Activated naive CD4-positive, alpha-beta T cell treated with anti-CD3 and anti-CD28 coated beads for 36 hours (primary cell): ENCODE measurements around the gene TMEM125. TPM values are rescaled to one million over a fixed set of nuclear protein-coding genes. Genes with fewer than 3 reads are reported as not detected.

Source experiments
- CTCF ChIA-PET: fragments of 350-600 bp; sonication (Branson Sonifier 250); formaldehyde crosslinking; loops from one replicate; lab custom pipeline; 2021; ENCODE audit warnings: antibody characterized with exemption; lab: Charles Lee
- DNase-seq: peaks from one replicate; pipeline ENCODE4 v3.0.0-alpha.2; 2020
- H3K27ac Mint-ChIP-seq: one replicate; pipeline ENCODE4 v1.8.0; 2021; ENCODE audit warnings: mild to moderate bottlenecking, mixed read lengths
- H3K27me3 Mint-ChIP-seq: one replicate; pipeline ENCODE4 v1.8.0; 2021; ENCODE audit warnings: low read depth, mixed read lengths
- H3K36me3 Mint-ChIP-seq: one replicate; pipeline ENCODE4 v1.8.0; 2021; ENCODE audit warnings: low read depth, mixed read lengths
- H3K4me1 Mint-ChIP-seq: one replicate; pipeline ENCODE4 v1.8.0; 2021; ENCODE audit warnings: low read depth, mixed read lengths
- H3K4me3 Mint-ChIP-seq: one replicate; pipeline ENCODE4 v1.8.0; 2021; ENCODE audit warnings: mild to moderate bottlenecking, moderate library complexity, mixed read lengths
- H3K9me3 Mint-ChIP-seq: one replicate; pipeline ENCODE4 v1.8.0; 2021; ENCODE audit warnings: mixed read lengths
- intact Hi-C: fragments of 100-400 bp; cut with micrococcal nuclease; formaldehyde crosslinking; loops from one replicate; pipeline ENCODE4 v1.15.1; 2023
- total RNA-seq, 2 experiments: library from RNA; stranded (reverse); gene quantifications; one replicate each; pipeline ENCODE4 v1.2.3, GENCODE V29; 2021

TMEM125 gene
- total RNA-seq, 2 experiments from 2014 or later = 0.21 TPM; not detected in 1

GRCh38 chr1:43279161-43279560 is 9.4 kb downstream of the TMEM125 start:
- Mint-ChIP-seq H3K9me3 (peaks cover 4% of the 10 kb centered on the region), H3K4me1 (peaks cover 10% of the 10 kb centered on the region), H3K36me3 (peaks cover 2% of the 10 kb centered on the region), H3K4me3 (no peak overlapping the region), H3K27ac (no peak overlapping the region), H3K27me3 (no peaks in the 10 kb centered on the region)
- no peak for DNase-seq
- intact Hi-C loops = no loop called here
- CTCF ChIA-PET = no interaction called here

DNA sequence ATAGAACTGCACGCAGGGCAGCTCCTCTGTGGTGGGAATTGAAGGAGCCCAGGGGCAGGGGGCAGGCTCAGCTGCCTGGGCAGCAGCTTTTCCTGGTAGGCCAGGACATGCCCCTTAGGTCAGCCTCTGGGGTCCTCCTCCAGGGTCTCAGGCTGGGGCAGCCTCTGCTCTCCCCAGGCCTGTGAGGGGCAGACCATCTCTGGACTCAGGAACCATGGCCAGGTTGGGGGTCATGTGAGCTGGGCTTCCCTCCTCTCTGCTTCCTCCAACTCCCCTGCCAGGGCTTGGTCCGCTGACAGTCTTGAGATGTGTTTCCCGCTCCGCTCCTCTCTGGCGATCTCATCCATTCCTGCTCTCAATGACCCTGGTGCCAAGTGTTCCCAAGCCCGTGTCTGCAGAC is 9.9 kb downstream of the TMEM125 start:
- Mint-ChIP-seq H3K9me3 (peaks cover 2% of the 10 kb centered on the region), H3K4me3 (no peak overlapping the region), H3K27ac (no peak overlapping the region), H3K27me3 (no peaks in the 10 kb centered on the region), H3K36me3 (no peaks in the 10 kb centered on the region), H3K4me1 (peaks cover 5% of the 10 kb centered on the region)
- intact Hi-C loops = no loop called here
- no peak for DNase-seq
- CTCF ChIA-PET = no interaction called here

GRCh38 chr1:43280692-43281091 is 10.9 kb downstream of the TMEM125 start:
- H3K27ac Mint-ChIP-seq = no peak overlapping the region
- no peaks in the 10 kb centered on the region for H3K36me3 Mint-ChIP-seq
- H3K27me3 Mint-ChIP-seq = no peaks in the 10 kb centered on the region
- no peaks in the 10 kb centered on the region for H3K4me1 Mint-ChIP-seq
- CTCF ChIA-PET = interaction anchor here (0.6 kb wide), 1 partner anchor 247 kb away, joined by 7 read pairs; no protein-coding TSS in a partner anchor
- no peaks in the 10 kb centered on the region for H3K9me3 Mint-ChIP-seq
- no peak overlapping the region for H3K4me3 Mint-ChIP-seq
- no peak for DNase-seq
- intact Hi-C loops = no loop called here

DNA sequence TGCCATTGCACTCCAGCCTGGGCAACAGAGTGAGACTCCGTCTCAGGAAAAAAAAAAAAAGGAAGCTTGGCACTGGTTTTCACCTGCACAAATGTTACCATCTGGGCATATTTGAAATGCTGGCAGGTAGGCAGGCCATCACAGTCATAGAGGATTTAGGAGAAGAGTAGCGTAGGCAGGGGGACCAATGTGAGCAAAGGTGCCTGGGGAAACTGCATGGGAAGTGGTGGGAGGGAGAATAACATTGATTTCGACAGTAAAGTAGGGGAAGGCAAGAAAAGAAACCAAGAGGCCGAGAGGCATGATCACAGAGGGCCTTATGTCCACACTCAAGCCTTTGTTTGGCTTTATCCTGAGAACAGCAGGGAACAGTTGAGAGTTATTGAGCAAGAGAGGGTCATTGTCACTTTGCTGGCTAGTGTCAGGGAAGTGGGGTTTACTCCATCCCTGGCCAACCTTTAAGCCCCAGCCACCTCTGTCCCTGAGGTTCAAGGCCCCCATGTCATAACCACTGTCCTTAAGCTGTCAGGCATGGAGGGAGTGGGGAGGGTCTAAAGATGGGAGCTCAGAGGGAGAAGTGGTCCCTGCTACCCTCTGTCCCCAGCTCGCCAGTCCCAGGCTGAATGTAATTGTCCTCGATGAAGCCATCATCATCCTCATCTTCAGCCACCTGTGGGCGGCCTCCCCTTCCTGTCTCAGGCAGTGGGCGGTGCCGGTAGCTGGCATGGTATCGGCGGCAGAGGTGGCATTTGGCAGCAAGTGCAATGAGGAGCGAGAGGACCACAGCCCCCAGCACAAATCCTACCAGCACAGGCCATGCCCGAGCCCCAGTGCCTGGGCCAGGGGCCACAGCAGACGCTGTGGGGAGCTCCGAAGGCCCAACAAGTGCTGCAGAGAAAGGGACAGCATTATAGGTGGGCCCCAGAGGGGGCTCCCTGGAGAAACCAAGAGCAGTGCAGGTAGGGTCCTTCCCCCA is 12.7 kb downstream of the TMEM125 start:
- no peak for DNase-seq
- H3K27ac Mint-ChIP-seq = no peak overlapping the region
- no peaks in the 10 kb centered on the region for H3K9me3 Mint-ChIP-seq
- no peaks in the 10 kb centered on the region for H3K4me1 Mint-ChIP-seq
- H3K27me3 Mint-ChIP-seq = no peaks in the 10 kb centered on the region
- intact Hi-C loops = no loop called here
- CTCF ChIA-PET = no interaction called here
- H3K4me3 Mint-ChIP-seq = no peak overlapping the region
- no peaks in the 10 kb centered on the region for H3K36me3 Mint-ChIP-seq

DNA sequence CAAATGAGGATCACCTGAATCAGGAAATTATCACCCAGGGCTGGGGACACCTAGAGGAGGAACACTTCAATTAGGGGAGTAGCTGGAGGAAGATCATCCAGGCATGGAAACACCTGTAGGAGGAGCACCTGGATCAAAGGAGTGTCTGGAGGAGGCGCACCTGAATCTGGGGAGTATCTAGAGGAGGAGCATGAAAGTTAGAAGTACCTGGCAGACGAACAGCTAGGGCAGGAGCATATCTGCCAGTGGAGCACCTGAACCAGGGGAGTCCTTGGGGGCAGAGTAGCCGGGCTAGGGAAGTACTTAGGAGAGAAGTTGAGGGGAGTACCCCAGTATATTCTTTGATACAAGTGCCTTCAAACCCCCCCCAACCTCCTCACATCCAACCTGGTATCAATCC is 14.3 kb downstream of the TMEM125 start:
- no peaks in the 10 kb centered on the region for H3K36me3 Mint-ChIP-seq
- H3K27ac Mint-ChIP-seq = no peak overlapping the region
- intact Hi-C loops = no loop called here
- no peak overlapping the region for H3K4me3 Mint-ChIP-seq
- CTCF ChIA-PET = interaction anchor here (0.6 kb wide), 1 partner anchor 191 kb away, joined by 3 read pairs; no protein-coding TSS in a partner anchor
- H3K9me3 Mint-ChIP-seq = no peaks in the 10 kb centered on the region
- DNase-seq = no peak
- no peaks in the 10 kb centered on the region for H3K4me1 Mint-ChIP-seq
- no peaks in the 10 kb centered on the region for H3K27me3 Mint-ChIP-seq

- no peaks in the 10 kb centered on the region for H3K27me3 Mint-ChIP-seq
- intact Hi-C loops = no loop called here
- H3K4me1 Mint-ChIP-seq = no peaks in the 10 kb centered on the region
- CTCF ChIA-PET = no interaction called here
- no peak overlapping the region for H3K27ac Mint-ChIP-seq
- no peak for DNase-seq
- H3K9me3 Mint-ChIP-seq = no peaks in the 10 kb centered on the region
- no peak overlapping the region for H3K4me3 Mint-ChIP-seq
- H3K36me3 Mint-ChIP-seq = no peaks in the 10 kb centered on the region
Observed at GRCh38 chr1:43284546-43285110, 14.8 kb downstream of the TMEM125 start.

DNA sequence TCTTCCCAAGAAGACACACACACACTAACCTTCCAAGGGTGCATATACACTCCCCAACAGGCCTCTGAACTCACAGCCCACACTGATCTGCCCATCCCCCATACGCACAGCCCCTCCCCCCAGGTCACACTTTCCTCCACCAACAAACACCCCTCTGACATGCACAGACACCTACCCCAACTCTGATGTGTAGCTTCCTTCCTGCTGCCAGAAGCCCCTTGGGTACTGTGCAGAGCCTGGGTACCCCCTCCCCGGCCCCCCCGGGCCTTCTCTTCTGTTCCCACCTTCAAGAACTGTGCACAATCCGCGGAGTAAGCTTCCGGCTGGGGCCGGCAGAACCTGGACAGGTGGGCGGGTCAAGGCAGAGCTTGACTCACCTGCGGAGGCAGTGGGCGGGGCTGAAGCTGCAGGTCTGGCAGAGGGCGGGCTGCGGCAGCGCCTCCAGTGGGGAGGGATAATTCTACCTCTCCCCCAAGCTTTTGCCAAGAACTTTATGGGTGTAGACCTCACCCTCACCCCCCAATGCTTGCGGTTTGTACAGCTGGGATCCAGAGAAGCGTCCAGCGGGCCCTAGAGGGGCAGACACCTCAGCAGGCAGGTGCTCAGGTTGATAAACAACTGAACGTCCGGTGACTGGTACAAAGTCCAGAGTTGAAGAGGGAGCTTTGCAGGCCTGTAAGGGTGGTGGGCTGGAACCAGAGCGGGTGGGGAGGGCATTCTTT is 15.6 kb downstream of the TMEM125 start, which contains the start of gene C1orf210:
Gene C1orf210, minus strand, starts transcription at position 313 of the 722 bp plus-strand sequence. CDS start 2,311 bp downstream, outside the sequence.
- CTCF ChIA-PET = no interaction called here
- DNase-seq = no peak
- intact Hi-C loops = no loop called here
- Mint-ChIP-seq H3K9me3 (no peaks in the 10 kb centered on the region), H3K4me3 (no peak within 1 kb of the TSS), H3K27me3 (no peaks in the 10 kb centered on the region), H3K4me1 (no peaks in the 10 kb centered on the region), H3K36me3 (no peaks in the 10 kb centered on the region), H3K27ac (no peak within 1 kb of the TSS)

GRCh38 chr1:43286115-43286514 is 16.3 kb downstream of the TMEM125 start:
- no peak for DNase-seq
- Mint-ChIP-seq H3K4me3 (no peak overlapping the region), H3K4me1 (no peaks in the 10 kb centered on the region), H3K27ac (no peak overlapping the region), H3K27me3 (no peaks in the 10 kb centered on the region), H3K9me3 (no peaks in the 10 kb centered on the region), H3K36me3 (no peaks in the 10 kb centered on the region)
- intact Hi-C loops = no loop called here
- CTCF ChIA-PET = no interaction called here

DNA sequence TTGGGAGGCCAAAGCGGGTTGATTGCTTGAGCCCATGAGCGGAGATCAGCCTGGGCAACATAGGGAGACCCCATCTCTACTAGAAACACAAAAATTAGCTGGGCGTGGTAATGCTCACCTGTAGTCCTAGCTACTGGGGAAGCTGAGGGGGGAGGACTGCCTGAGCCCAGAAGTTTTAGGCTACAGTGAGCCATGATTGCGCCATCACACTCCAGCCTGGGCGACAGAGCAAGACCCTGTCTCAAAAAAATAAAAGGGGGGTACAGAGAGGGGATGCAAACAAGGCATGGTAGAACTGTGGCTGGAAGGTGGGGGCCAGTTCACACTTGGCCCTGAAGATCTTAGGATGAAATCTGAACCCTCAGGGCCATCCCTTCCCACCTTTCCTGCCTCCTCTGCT is 16.8 kb downstream of the TMEM125 start:
- no peaks in the 10 kb centered on the region for H3K4me1 Mint-ChIP-seq
- H3K27me3 Mint-ChIP-seq = no peaks in the 10 kb centered on the region
- CTCF ChIA-PET = no interaction called here
- H3K27ac Mint-ChIP-seq = no peak overlapping the region
- intact Hi-C loops = no loop called here
- DNase-seq = no peak
- H3K9me3 Mint-ChIP-seq = no peaks in the 10 kb centered on the region
- no peak overlapping the region for H3K4me3 Mint-ChIP-seq
- no peaks in the 10 kb centered on the region for H3K36me3 Mint-ChIP-seq

DNA sequence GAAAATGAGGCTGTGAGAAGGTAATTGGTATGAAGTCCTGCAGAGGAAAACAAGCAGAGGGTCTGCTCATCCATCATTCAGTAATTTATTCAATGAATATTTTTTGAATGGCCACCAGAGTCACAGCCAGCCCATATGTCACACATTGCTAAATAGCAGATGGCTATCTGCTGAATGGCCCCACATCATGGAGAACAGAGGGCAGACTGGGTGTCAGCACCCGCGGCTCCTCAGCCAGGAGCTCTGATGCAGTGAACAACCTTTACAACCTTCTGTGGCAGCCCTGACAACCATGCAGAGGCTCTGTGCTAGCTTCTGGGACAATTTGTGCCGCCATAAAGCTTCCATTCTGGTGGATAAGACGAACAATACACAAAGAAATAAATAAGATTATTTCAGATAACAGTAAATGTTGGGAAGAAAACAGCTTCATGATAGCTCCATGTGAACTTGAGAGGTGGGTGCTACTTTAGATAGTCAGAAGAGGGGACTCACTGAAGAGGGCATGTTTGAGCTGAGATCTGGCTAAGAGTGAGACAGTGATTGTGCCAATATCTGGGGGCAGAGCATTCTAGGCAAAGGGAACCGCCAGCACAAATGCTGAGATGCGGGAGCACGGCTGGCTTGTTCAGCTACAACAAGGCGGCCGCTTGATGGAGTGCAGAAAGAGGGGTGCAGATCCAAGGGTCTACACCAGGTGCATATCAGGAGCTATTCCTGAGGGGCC is 18.4 kb downstream of the TMEM125 start:
- intact Hi-C loops = no loop called here
- CTCF ChIA-PET = interaction anchor here (1.6 kb wide), 1 partner anchor 61 kb away, joined by 4 read pairs; no protein-coding TSS in a partner anchor
- H3K27ac Mint-ChIP-seq = no peak overlapping the region
- H3K9me3 Mint-ChIP-seq = no peaks in the 10 kb centered on the region
- H3K27me3 Mint-ChIP-seq = no peaks in the 10 kb centered on the region
- H3K4me1 Mint-ChIP-seq = no peaks in the 10 kb centered on the region
- no peak for DNase-seq
- H3K36me3 Mint-ChIP-seq = no peaks in the 10 kb centered on the region
- no peak overlapping the region for H3K4me3 Mint-ChIP-seq

GRCh38 chr1:43288785-43289706 is 19.3 kb downstream of the TMEM125 start:
- no peak for DNase-seq
- intact Hi-C loops = no loop called here
- Mint-ChIP-seq H3K4me3 (no peak overlapping the region), H3K27ac (no peak overlapping the region), H3K27me3 (no peaks in the 10 kb centered on the region), H3K36me3 (no peaks in the 10 kb centered on the region), H3K9me3 (no peaks in the 10 kb centered on the region), H3K4me1 (no peaks in the 10 kb centered on the region)
- CTCF ChIA-PET = interaction anchor here (1.6 kb wide), 1 partner anchor 62 kb away, joined by 4 read pairs; no protein-coding TSS in a partner anchor
